HG02884 (cell line): ENCODE results near the gene DNAL4.

Experiments used
- ATAC-seq: cut with Tn5 transposase; IDR thresholded peaks from one replicate; pipeline ENCODE4 v1.9.1; 2021; ENCODE audit warnings: mild to moderate bottlenecking, moderate library complexity; ENCODE audit not compliant: unreplicated experiment

Gene DNAL4

DNA sequence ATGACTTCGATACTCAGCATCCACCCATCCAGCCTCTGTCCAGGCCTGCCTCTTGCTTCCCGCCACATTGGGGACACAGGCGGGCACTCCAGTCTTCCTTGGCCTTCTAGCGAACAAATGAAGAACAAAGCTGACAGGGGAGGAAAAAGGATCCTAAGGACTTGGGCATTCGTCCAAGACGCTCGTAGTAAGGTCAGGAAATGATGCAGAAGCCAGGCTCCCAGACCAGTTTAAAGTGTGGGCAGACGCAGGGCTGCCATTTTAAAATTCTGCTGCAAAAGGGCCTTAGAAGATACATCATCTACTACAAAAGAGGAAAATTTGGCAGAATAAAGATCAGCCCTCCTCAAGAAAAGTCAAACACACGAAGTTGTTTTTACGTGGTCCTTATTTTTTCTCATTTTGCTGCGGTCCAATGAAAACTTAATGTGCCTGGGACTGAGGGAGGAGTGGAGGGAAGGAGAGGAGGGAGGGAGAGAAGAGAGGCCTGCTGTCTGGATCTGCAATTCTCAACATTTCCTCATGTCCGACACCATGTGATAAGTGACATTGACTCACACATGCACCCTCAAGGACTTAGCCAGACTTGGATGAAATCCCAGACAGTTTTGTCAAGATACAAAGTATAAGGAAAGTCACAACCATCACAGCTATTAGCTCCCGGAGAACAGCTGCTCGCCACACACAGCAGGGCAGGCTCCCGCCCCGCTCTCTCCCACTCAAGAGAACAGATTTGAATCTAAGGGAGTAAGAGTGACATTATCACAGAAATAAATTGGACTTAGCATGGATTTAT, 5.7 kb downstream of the DNAL4 start:
- ATAC-seq, result no peak

DNA sequence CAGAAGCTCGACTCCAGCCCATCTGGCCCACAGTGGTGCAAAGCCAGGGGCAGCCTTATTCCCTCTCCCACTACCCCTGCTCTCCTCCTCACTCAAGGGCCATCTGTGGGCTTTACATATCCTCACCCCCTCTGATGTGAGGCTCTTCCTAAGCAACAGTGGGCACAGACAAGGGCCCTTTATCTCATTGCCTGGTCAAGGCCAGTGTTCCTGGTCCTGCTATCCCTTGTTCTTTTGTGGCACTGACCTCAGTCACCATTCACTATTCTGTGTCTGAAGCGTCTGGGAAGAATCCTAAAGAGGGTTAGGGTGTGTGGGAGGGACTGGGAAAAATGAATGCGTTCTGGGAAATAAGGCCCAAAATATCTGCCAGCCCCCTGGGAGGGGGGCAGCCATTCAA, 7.3 kb downstream of the DNAL4 start:
- ATAC-seq, result no peak

GRCh38 chr22:38784856-38785255, 9.1 kb downstream of the DNAL4 start:
- ATAC-seq, result no peak

DNA sequence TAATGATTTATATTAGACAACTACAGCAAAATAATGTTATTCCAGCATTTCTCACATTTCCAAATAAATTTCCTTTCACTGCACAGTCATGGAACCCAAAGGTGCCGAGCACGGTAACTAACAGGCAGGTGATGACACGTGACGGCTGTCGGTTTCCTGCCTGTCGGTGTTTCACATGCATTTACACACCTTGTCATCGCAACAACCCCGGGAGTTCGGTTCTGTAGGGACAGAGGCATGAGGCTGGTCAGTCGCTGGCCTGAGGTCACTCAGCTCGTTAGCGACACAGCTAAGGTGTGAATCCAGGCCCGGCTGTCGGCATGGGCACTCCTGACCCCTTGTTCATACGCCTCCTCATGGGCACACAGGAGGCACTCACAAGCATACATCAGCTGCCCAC, 9.9 kb downstream of the DNAL4 start:
- ATAC-seq, result no peak

GRCh38 chr22:38783095-38783615, 10.8 kb downstream of the DNAL4 start:
- no peak for ATAC-seq

DNA sequence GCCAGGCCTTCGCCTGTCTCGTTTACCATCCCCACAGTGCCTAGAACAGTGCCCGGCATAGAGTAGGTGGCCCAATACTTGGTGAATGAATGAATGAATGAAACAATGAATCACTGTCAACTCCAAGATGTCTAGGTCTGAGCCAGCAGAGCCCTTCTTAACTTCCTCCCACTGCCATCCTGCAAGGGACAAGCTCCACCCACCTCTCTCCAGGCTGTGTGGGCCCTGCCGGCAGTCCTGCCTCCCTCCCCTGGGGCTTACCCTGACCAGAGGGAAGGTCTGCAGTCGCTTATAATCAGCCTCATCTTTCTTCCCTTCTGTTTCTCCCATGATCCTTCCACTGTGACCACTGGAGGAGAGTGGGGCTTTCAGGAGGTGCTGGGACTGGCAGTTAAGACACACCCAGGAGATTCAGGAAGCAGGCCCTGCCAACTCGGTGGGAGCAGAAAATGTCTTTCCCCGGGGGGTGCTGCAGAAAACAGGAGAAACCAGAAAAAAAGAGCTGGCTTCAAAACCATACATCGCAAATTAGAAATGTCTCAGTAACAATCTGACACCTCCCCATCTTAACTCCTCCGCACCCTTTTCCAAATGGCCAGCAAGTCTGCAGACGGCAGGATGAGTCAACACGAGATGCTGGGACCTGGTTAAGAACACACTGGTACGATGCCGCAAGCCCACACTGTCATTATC, 11.4 kb downstream of the DNAL4 start:
- no peak for ATAC-seq

GRCh38 chr22:38781033-38781432, 12.9 kb downstream of the DNAL4 start:
- no peak for ATAC-seq

- no peak for ATAC-seq
Measured at GRCh38 chr22:38777087-38777671, 16.8 kb downstream of the DNAL4 start.

DNA sequence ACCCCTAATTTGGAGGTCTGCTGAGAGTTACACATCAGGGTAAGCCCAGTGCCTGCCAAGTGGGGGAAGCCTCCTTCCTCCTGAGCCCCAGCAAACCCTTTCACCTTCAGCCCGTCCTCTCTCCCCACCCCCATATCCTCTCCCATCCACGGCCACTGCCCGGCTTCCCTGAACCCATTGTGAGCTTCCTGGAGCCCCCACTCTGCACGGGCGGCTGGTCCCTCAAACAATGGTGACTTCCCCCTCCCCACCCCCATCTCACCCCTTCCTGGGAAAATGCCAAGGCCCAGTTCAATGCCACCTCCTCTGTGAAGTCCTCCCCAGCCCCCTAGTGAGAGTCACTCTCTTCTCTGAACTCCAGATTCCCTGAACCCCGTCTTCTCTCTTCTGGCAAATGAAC, 17.9 kb downstream of the DNAL4 start:
- no peak for ATAC-seq

DNA sequence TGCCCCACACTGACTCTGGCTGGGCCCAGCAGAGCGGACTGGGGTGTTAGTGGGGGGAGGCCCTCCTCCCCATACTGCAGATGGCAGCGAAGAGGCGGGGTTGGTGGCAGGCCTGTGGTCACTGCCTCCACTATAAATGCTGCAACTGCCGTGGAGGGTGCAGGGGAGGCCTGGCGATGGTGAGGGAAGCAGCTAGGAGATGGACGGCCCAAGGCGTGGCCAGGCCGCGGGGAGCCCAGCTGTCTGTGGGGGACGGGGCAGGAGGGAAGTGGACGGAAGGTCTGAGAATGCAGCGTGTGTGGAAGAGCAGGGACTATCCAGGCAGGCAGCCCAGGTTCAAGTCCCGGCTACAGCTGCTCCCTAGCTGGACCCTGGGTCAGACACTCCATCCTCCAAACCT, 18.3 kb downstream of the DNAL4 start:
- no peak for ATAC-seq

- ATAC-seq, result no peak
Measured at GRCh38 chr22:38774496-38775166, 19.3 kb downstream of the DNAL4 start.

DNA sequence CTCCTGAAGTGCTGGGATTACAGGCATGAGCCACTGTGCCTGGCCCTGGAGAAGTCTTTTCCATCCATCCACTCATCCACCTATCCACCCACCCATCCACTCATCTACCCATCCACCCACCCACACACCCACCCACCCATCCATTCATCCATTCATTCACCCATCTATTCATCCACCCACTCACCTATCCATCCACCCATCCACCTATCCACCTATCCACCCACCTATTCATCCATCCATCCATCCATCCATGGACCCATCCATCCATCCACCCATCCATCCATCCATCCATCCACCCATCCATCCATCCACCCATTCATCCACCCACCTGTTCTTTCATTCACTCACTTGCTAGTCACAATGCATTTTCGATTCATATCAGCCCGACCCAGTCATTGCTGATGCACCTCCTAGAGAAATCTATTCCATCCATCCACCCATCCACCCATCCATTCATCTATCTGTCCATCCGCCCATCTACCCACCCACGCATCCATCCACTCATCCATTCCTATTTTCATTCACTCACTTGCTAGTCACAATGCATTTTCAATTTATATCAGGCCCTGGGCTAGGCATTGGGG, 20.5 kb downstream of the DNAL4 start:
- ATAC-seq, result no peak

DNA sequence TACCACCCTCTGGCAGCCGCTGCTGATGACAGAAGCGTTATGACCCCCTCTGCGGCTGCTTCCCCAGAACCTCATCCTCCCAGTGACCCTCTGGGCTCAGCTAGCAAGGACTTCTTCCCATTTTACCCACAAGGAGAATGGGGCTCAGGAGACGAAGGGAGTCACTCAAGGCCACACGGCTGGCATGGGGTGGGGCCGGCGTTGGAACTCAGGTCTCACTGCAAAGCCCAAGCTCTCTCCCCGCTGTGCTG, 21.4 kb downstream of the DNAL4 start:
- no peak for ATAC-seq

DNA sequence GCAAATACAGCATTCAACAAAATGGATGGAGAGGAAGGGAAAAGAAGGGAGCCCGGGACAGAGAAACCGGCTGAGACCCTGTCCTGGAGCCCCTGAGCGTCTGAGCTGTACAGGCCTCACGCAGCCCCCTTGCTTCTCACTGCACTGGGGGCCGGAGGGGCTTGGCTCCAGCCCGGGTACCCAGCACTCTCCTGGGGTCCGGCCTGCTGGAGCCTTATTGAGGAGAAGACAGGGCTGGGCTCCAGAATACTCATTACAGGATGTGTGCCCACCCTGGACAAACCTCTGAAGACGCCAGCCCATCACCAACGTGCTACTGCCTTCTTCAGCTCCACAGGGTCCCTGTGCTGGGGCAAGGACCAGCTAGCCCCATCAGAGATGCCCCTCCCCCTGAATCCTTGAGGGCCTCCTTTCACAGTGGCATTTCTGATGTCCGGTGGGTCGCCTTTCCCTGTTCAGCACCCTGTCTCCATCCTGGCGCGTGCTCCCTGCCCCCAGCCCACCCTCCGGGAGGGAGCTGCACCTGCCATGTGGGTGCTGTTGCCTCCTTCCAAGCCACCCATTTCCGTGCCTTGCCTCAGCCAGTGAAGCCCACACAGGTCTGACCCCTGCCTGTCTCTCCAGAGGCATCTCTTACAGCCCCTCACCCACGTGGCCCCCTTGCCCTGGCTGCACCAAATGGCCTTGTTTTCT, 23.5 kb downstream of the DNAL4 start:
- ATAC-seq, result no peak

DNA sequence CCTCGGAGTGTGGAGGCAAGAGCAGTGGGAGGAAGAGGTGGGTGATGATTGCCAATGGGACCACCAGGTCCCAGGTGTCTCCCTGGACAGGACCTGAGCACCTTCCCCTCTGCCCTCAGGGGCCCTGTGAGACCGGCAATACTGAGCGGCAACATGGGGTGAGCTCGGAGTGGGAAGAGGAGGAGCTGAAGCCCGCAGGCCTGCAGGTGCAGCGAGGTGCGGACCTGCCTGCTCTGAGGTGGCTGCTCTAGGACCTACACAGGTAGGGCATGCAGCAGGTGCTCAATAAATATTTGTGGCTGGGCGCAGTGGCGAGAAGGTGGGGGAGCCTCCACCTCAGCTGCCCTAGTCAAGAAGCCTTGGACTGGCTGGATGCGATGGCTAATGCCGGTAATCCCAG, 25.9 kb downstream of the DNAL4 start:
- ATAC-seq, result no peak

DNA sequence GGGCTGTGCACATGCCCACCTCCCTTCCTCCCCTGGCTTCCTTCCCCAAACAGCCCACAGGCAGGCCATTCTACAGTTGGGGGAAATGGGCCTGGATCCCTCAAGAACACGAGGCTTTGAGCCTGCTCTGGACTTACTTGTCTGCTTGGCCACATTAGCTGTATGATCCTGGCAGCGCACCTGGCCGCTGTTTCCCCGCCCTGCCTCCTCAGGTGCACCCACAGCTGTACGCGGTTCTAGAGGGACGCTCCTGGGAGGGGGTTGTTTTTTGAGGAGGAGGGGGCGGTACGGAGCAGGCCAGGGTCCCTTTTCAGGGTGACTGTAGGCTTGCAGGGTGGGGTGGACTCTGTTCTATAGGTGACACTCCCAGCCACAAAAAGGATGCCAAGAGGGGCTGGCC, 26.6 kb downstream of the DNAL4 start:
- ATAC-seq, result no peak

GRCh38 chr22:38766076-38766777, 27.7 kb downstream of the DNAL4 start:
- ATAC-seq, result no peak

DNA sequence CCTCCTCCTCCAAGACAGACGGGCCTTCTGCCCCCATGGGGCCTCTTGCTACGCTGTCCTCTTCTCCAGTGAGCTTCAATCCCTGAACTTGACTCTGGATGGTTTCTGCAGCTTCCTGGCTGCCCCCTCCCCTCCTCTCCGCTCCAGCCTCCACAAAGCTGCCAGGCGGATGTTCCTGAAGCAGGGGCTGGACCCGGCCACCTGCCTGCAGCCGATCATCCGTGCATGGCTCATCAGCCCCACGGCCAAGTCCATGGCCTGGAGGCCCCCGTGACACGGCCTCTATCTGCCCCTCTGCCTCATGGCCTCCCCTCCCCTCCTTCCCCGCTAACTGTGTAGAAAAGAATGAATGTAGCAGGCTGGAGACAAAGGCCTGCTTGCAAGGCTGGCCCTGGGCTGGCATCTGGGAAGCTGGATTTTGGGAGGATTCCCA, 31.4 kb downstream of the DNAL4 start:
- no peak for ATAC-seq

DNA sequence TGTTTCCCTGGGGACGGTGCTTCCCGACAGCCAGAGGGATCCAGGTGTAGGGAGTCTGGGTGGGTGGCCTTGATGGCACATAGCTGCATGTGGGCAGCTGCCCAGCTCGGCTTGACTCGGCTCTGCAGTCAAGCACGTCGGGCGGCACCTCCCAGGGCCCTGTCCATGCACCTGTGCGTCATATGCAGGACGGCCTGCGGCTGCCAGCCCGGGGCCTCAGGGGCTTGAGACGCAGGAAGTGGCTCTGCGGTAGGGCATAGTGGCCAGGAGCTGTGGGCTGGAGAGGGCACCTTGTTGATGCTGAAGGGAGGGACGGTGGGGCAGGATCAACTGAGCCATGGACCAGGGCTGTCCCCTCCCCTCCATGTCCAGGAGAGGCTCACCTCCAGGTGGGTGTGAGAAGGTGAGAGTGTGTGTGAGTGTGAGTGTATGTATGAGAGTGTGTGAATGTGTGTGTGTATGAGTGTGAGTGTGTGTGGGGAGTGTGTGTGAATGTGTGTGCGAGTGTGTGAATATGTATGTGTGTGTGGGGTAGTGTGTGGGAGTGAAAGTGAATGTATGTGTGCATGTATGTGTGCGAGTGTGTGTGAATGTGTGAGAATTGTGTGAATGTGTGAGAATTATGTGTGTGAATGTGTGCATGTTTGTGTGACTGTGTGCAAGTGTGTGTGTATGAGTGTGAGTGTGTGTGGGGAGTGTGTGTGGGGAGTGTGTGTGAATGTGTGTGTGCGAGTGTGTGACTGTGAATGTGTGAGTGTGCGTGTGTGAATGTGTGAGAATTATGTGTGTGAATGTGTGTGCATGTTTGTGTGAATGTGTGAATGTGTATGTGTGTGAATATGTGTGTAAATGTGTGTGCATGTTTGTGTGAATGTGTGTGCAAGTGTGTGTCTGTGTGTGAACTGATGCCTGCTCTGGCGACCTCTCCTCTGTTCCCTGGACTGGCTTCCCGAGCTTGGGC, 32.5 kb downstream of the DNAL4 start:
- ATAC-seq, result no peak
